Skeletal muscle satellite cell (primary cell): ENCODE data around the gene RGS12.

Source experiments
- H3K27me3 ChIP-seq: 2 replicates; pipeline ENCODE4 v1.7.0; 2013; ENCODE audit warnings: low read length; ENCODE audit not compliant: control insufficient read depth, insufficient read depth
- H3K36me3 ChIP-seq: 2 replicates; pipeline ENCODE4 v1.7.0; 2013; ENCODE audit warnings: mild to moderate bottlenecking, control low read depth, low read length; ENCODE audit not compliant: insufficient read depth
- H3K4me1 ChIP-seq: 2 replicates; pipeline ENCODE4 v1.7.0; 2013; ENCODE audit warnings: low read length; ENCODE audit not compliant: control insufficient read depth, insufficient read depth
- H3K4me2 ChIP-seq: 2 replicates; pipeline ENCODE4 v1.7.0; 2013; ENCODE audit warnings: mild to moderate bottlenecking, low read length
- H3K4me3 ChIP-seq: 2 replicates; pipeline ENCODE4 v1.7.0; 2013; ENCODE audit warnings: low read length
- H3K9ac ChIP-seq: 2 replicates; pipeline ENCODE4 v1.7.0; 2013; ENCODE audit warnings: mild to moderate bottlenecking, low read depth, low read length, moderate library complexity
- H3K9me3 ChIP-seq: replicated peaks from 2 replicates; pipeline ENCODE4 v1.7.0; 2013; ENCODE audit warnings: mild to moderate bottlenecking, control low read depth, low read length

Gene RGS12

DNA sequence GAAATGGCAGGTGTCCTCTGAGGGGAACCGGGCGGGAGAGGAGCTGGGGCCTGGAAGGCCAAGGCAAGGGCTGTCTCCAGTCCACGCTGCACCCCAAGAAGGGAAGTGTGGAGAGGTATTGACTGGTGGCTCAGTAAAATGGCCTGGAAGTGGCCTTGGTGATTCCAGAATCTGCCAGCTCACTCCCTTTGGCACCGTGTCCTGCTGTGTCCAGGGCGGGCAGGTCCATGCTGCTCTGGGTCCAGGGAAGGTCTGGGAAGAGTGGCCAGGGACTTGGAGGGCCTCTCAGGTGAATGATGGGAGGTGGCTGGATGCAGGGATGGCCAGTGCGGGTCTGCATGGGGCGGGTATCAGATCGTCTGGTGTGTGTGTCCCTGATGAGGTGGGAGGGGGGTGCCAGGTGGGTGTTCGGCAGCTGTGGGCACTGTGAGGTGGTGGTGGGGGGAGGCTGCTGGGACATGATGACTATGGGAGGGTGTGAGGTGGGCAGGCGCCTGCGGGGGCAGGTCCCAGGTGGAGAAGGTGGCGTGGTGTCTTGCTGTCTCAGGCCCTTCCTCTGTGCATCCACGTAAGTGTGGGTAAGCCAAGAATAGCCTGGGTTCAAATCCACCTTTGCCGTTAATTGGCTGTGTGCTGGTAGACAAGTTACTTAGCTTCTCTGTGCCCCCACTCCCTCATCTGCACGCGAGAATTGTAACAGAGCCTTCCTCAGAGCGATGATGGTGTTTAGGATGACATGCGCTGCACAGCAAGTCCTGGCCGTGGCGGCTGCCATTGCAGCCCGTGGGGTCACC lies 17.7 kb downstream of the RGS12 start:
- Histone ChIP-seq H3K9ac (no peak overlapping the region), H3K4me1 (peaks cover 9% of the 10 kb centered on the region)

GRCh38 chr4:3311095-3311372 lies 18.2 kb downstream of the RGS12 start:
- no peaks in the 10 kb centered on the region for H3K36me3 ChIP-seq
- no peak overlapping the region for H3K9ac ChIP-seq
- H3K9me3 ChIP-seq: no peaks in the 10 kb centered on the region
- H3K4me1 ChIP-seq: peaks cover 4% of the 10 kb centered on the region
- no peaks in the 10 kb centered on the region for H3K27me3 ChIP-seq
- H3K4me3 ChIP-seq: no peak overlapping the region
- no peak overlapping the region for H3K4me2 ChIP-seq

More for the DNA sequence above, 17.7 kb downstream of the RGS12 start:
- Histone ChIP-seq H3K36me3 (no peaks in the 10 kb centered on the region), H3K27me3 (no peaks in the 10 kb centered on the region), H3K9me3 (no peaks in the 10 kb centered on the region), H3K4me3 (no peak overlapping the region), H3K4me2 (no peak overlapping the region)

GRCh38 chr4:3311489-3312171 lies 18.8 kb downstream of the RGS12 start:
- Histone ChIP-seq H3K9me3 (no peaks in the 10 kb centered on the region), H3K4me2 (no peak overlapping the region), H3K4me1 (no peaks in the 10 kb centered on the region), H3K9ac (no peak overlapping the region), H3K4me3 (no peak overlapping the region), H3K36me3 (peaks cover 6% of the 10 kb centered on the region), H3K27me3 (no peaks in the 10 kb centered on the region)

GRCh38 chr4:3312362-3312761 lies 19.5 kb downstream of the RGS12 start:
- no peak overlapping the region for H3K9ac ChIP-seq
- no peaks in the 10 kb centered on the region for H3K9me3 ChIP-seq
- H3K4me3 ChIP-seq: no peak overlapping the region
- H3K4me2 ChIP-seq: no peak overlapping the region
- peaks cover 7% of the 10 kb centered on the region for H3K36me3 ChIP-seq
- H3K4me1 ChIP-seq: no peaks in the 10 kb centered on the region
- H3K27me3 ChIP-seq: no peaks in the 10 kb centered on the region

GRCh38 chr4:3313139-3313538 lies 20.3 kb downstream of the RGS12 start:
- Histone ChIP-seq H3K36me3 (peaks cover 12% of the 10 kb centered on the region), H3K4me1 (no peaks in the 10 kb centered on the region), H3K9ac (no peak overlapping the region), H3K4me2 (no peak overlapping the region), H3K4me3 (no peak overlapping the region), H3K9me3 (no peaks in the 10 kb centered on the region), H3K27me3 (no peaks in the 10 kb centered on the region)

DNA sequence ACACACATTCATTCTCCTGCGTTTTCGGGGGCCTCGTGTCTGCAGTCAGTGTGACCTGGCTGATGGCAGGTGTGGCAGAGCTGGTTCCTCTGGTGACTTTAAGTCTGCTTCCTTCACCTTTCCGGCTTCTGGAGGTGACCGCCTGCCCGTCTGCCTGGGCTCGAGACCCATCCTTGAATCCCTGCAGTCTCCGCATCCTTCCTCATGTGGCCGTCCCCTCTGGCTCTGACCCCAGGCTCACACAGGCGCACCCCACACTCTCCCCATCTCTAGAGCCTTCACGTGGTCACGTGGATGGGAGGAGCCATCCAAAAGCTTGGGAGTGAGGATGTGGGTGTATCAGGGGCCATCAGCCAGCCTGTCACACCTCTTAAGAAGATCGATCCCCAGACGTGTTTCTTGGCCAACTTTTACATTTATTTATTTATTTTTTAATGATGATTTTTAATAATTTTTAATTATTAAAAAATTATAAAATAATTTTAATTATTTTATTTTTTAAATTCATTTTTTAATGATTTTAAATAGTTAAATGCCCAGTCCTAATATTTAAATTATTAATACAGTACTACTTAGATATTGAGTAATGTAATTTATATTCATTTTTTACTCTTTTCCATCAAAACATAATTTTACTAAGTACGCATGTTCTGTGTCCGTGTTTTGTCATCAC lies 20.9 kb downstream of the RGS12 start:
- H3K36me3 ChIP-seq: peaks cover 17% of the 10 kb centered on the region
- no peaks in the 10 kb centered on the region for H3K4me1 ChIP-seq
- no peaks in the 10 kb centered on the region for H3K9me3 ChIP-seq
- no peaks in the 10 kb centered on the region for H3K27me3 ChIP-seq
- H3K9ac ChIP-seq: no peak overlapping the region
- H3K4me2 ChIP-seq: no peak overlapping the region
- H3K4me3 ChIP-seq: no peak overlapping the region

- Histone ChIP-seq H3K4me3 (no peak overlapping the region), H3K9me3 (no peaks in the 10 kb centered on the region), H3K4me1 (no peaks in the 10 kb centered on the region), H3K9ac (no peak overlapping the region), H3K4me2 (no peak overlapping the region), H3K36me3 (peaks cover 20% of the 10 kb centered on the region), H3K27me3 (no peaks in the 10 kb centered on the region)
Observed at GRCh38 chr4:3314706-3315260, 22.0 kb downstream of the RGS12 start.

DNA sequence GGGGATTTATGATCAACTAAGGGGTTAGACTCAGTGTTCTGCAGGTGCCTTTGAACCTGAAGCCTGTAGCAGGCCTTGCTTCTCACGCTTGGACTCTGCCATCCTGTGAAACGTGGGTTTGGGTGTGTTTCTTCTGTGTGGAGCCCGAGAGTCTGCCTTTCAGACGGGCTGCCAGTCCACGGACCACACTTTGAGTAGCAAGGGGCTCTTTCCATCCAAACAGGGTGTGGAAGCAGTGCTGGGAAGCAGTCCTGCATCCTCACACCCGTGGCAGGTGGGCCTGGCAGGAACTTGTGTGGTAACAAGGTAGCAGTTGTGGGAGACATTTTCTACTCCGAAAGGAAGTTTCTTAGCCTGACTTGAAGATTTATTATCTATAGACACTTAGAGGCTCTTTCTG lies 22.7 kb downstream of the RGS12 start:
- no peaks in the 10 kb centered on the region for H3K4me1 ChIP-seq
- H3K9me3 ChIP-seq: no peaks in the 10 kb centered on the region
- peaks cover 20% of the 10 kb centered on the region for H3K36me3 ChIP-seq
- no peak overlapping the region for H3K9ac ChIP-seq
- H3K4me3 ChIP-seq: no peak overlapping the region
- no peaks in the 10 kb centered on the region for H3K27me3 ChIP-seq
- H3K4me2 ChIP-seq: no peak overlapping the region

GRCh38 chr4:3316146-3316545 lies 23.3 kb downstream of the RGS12 start:
- H3K27me3 ChIP-seq: no peaks in the 10 kb centered on the region
- H3K9ac ChIP-seq: no peak overlapping the region
- H3K9me3 ChIP-seq: no peaks in the 10 kb centered on the region
- peaks cover 20% of the 10 kb centered on the region for H3K36me3 ChIP-seq
- no peaks in the 10 kb centered on the region for H3K4me1 ChIP-seq
- no peak overlapping the region for H3K4me2 ChIP-seq
- no peak overlapping the region for H3K4me3 ChIP-seq

DNA sequence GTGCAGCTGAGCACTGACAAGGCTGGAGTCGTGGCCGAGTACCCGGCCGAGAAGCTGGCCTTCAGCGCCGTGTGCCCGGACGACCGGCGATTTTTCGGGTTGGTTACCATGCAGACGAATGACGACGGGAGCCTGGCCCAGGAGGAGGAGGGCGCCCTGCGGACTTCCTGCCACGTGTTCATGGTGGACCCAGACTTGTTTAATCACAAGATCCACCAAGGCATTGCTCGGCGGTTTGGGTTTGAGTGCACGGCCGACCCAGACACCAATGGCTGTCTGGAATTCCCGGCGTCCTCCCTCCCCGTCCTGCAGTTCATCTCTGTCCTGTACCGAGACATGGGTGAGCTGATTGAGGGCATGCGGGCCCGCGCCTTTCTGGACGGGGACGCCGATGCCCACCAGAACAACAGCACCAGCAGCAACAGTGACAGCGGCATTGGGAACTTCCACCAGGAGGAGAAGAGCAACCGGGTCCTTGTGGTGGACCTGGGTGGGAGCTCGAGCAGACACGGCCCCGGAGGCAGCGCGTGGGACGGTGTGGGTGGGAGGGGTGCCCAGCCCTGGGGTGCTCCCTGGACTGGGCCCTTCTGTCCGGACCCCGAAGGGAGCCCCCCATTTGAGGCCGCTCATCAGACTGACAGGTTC lies 24.3 kb downstream of the RGS12 start:
- Histone ChIP-seq H3K36me3 (peaks cover 20% of the 10 kb centered on the region), H3K4me2 (no peak overlapping the region), H3K27me3 (no peaks in the 10 kb centered on the region), H3K9me3 (no peaks in the 10 kb centered on the region), H3K4me1 (peaks cover 10% of the 10 kb centered on the region), H3K9ac (no peak overlapping the region), H3K4me3 (no peak overlapping the region)

GRCh38 chr4:3317656-3318211 lies 24.9 kb downstream of the RGS12 start:
- Histone ChIP-seq H3K4me3 (no peak overlapping the region), H3K36me3 (peaks cover 20% of the 10 kb centered on the region), H3K9me3 (no peaks in the 10 kb centered on the region)

More at GRCh38 chr4:3317656-3318211, 24.9 kb downstream of the RGS12 start:
- Histone ChIP-seq H3K4me1 (peaks cover 11% of the 10 kb centered on the region), H3K27me3 (no peaks in the 10 kb centered on the region), H3K4me2 (no peak overlapping the region), H3K9ac (no peak overlapping the region)
